ENCODE data around the gene CNTN3. TPM values are rescaled to one million over a fixed set of nuclear protein-coding genes. Genes with fewer than 3 reads are reported as not detected.

Gene CNTN3
- total RNA-seq, 4 donors from 2014 or later, result 0.24 to 0.49 (median 0.36) TPM; not detected in 1

- no peak overlapping the region for H3K27ac ChIP-seq
Measured at GRCh38 chr3:74651292-74651691, 36.8 kb upstream of the CNTN3 start.

GRCh38 chr3:74648107-74648506 lies 33.6 kb upstream of the CNTN3 start:
- Histone ChIP-seq H3K27me3 (no peaks in the 10 kb centered on the region), H3K9me3 (no peaks in the 10 kb centered on the region), H3K4me3 (no peak overlapping the region), H3K4me1 (peaks cover 1 to 12% of the 10 kb centered on the region in 2 donors), H3K27ac (no peak overlapping the region), H3K36me3 (no peaks in the 10 kb centered on the region)
- TF ChIP-seq CTCF (IDR thresholded peaks at IDR 0.05 in 4 of 5, conservative IDR thresholded peaks at IDR 0.05 in 1 of 5) (no peak), POLR2A (IDR thresholded peaks at IDR 0.05) (no peak)
- ATAC-seq (no peak), DNase-seq (no peak)
- in situ Hi-C loops (cut with MboI; ENCODE audit: low sequenced_read_pairs in 4 of 4), result no loop called here
- intact Hi-C loops (cut with DNase I; ENCODE audit: low total_unique reads), result no loop called here

More at GRCh38 chr3:74651292-74651691, 36.8 kb upstream of the CNTN3 start:
- H3K27me3 ChIP-seq, result no peaks in the 10 kb centered on the region
- DNase-seq (no peak), ATAC-seq (no peak)
- intact Hi-C loops (cut with DNase I; ENCODE audit: low total_unique reads), result no loop called here
- no peak overlapping the region for H3K4me3 ChIP-seq
- TF ChIP-seq POLR2A (IDR thresholded peaks at IDR 0.05), result no peak
- no peak for TF ChIP-seq CTCF (IDR thresholded peaks at IDR 0.05 in 4 of 5, conservative IDR thresholded peaks at IDR 0.05 in 1 of 5)
- no peaks in the 10 kb centered on the region for H3K36me3 ChIP-seq
- in situ Hi-C loops (cut with MboI; ENCODE audit: low sequenced_read_pairs in 4 of 4), result no loop called here
- H3K9me3 ChIP-seq, result no peaks in the 10 kb centered on the region
- H3K4me1 ChIP-seq, result no peaks in the 10 kb centered on the region

- no peak overlapping the region for H3K4me3 ChIP-seq
- no peaks in the 10 kb centered on the region for H3K9me3 ChIP-seq
- no peak for DNase-seq
- H3K36me3 ChIP-seq, result no peaks in the 10 kb centered on the region
- intact Hi-C loops (cut with DNase I; ENCODE audit: low total_unique reads) (no loop called here), in situ Hi-C loops (cut with MboI; ENCODE audit: low sequenced_read_pairs in 4 of 4) (no loop called here)
- H3K27me3 ChIP-seq, result no peaks in the 10 kb centered on the region
- no peak overlapping the region for H3K27ac ChIP-seq
- H3K4me1 ChIP-seq, result peaks cover 3 to 15% of the 10 kb centered on the region in 2 donors
- TF ChIP-seq POLR2A (IDR thresholded peaks at IDR 0.05) (no peak), CTCF (IDR thresholded peaks at IDR 0.05 in 4 of 5, conservative IDR thresholded peaks at IDR 0.05 in 1 of 5) (no peak)
- no peak for ATAC-seq
Measured at GRCh38 chr3:74646094-74646493, 31.6 kb upstream of the CNTN3 start.

- Histone ChIP-seq H3K9me3 (no peaks in the 10 kb centered on the region), H3K27me3 (no peaks in the 10 kb centered on the region), H3K27ac (peak overlapping the region; percentile 17 to 83 (median 61)), H3K4me3 (peak overlapping the region in 1 of 4 donors; percentile 6), H3K36me3 (no peaks in the 10 kb centered on the region), H3K4me1 (peaks cover 3 to 15% of the 10 kb centered on the region in 2 donors)
- intact Hi-C loops (cut with DNase I; ENCODE audit: low total_unique reads), result no loop called here
- TF ChIP-seq CTCF (IDR thresholded peaks at IDR 0.05 in 4 of 5, conservative IDR thresholded peaks at IDR 0.05 in 1 of 5), result no peak
- TF ChIP-seq POLR2A (IDR thresholded peaks at IDR 0.05), result no peak
- peak; percentile 71 to 74 for DNase-seq
- peak; percentile 99 for ATAC-seq
- in situ Hi-C loops (cut with MboI; ENCODE audit: low sequenced_read_pairs in 4 of 4), result no loop called here
Measured at GRCh38 chr3:74643636-74644035, 29.2 kb upstream of the CNTN3 start.

GRCh38 chr3:74642876-74643275 lies 28.4 kb upstream of the CNTN3 start:
- H3K27ac ChIP-seq, result peak overlapping the region; percentile 6 to 83 (median 61)
- in situ Hi-C loops (cut with MboI; ENCODE audit: low sequenced_read_pairs in 4 of 4) (no loop called here), intact Hi-C loops (cut with DNase I; ENCODE audit: low total_unique reads) (no loop called here)
- DNase-seq, result no peak
- no peaks in the 10 kb centered on the region for H3K27me3 ChIP-seq
- no peaks in the 10 kb centered on the region for H3K36me3 ChIP-seq
- TF ChIP-seq CTCF (IDR thresholded peaks at IDR 0.05 in 4 of 5, conservative IDR thresholded peaks at IDR 0.05 in 1 of 5), result no peak
- TF ChIP-seq POLR2A (IDR thresholded peaks at IDR 0.05), result no peak
- H3K4me1 ChIP-seq, result peaks cover 3 to 15% of the 10 kb centered on the region in 2 donors
- peak in 1 of 2 donors; percentile 20 for ATAC-seq
- H3K4me3 ChIP-seq, result no peak overlapping the region
- H3K9me3 ChIP-seq, result no peaks in the 10 kb centered on the region

All from gastrocnemius medialis (tissue), 4 donors.